Endodermal cell (in vitro differentiated cells): Measurements from ENCODE around the gene SPNS3. TPM values are rescaled to one million over a fixed set of nuclear protein-coding genes. Genes with fewer than 3 reads are reported as not detected.

ENCODE experiments used
- DNase-seq: peaks from one replicate; pipeline ENCODE4 v3.0.0-alpha.2; 2017
- H3K27ac ChIP-seq: 2 replicates; pipeline ENCODE4 v1.5.1; 2013; ENCODE audit warnings: mild to moderate bottlenecking, low read depth, low read length, moderate library complexity
- H3K27me3 ChIP-seq: 2 replicates; pipeline ENCODE4 v1.6.1; 2013; ENCODE audit warnings: mild to moderate bottlenecking, low read length, moderate library complexity; ENCODE audit not compliant: insufficient read depth, control insufficient read depth, poor library complexity, severe bottlenecking
- H3K36me3 ChIP-seq: 2 replicates; pipeline ENCODE4 v1.7.0; 2013; ENCODE audit warnings: mild to moderate bottlenecking, low read length, moderate library complexity; ENCODE audit not compliant: control insufficient read depth, insufficient read depth
- H3K4me1 ChIP-seq: one replicate; pipeline ENCODE4 v1.7.0; 2013; ENCODE audit warnings: low read length; ENCODE audit not compliant: control insufficient read depth, insufficient read depth
- H3K4me3 ChIP-seq: 2 replicates; pipeline ENCODE4 v1.5.1; 2013; ENCODE audit warnings: mild to moderate bottlenecking, low read length, moderate library complexity
- H3K9ac ChIP-seq: 2 replicates; pipeline ENCODE4 v1.6.1; 2013; ENCODE audit warnings: mild to moderate bottlenecking, low read length, moderate library complexity; ENCODE audit not compliant: poor library complexity, severe bottlenecking; ENCODE audit errors: extremely low read depth
- H3K9me3 ChIP-seq: 2 replicates; pipeline ENCODE4 v1.6.1; 2013; ENCODE audit warnings: mild to moderate bottlenecking, low read length, moderate library complexity; ENCODE audit not compliant: control insufficient read depth
- H3K27ac Mint-ChIP-seq: 2 replicates; pipeline ENCODE4 v1.8.0; 2020; ENCODE audit warnings: mixed read lengths
- H3K27me3 Mint-ChIP-seq: 2 replicates; pipeline ENCODE4 v1.8.0; 2021; ENCODE audit warnings: mild to moderate bottlenecking, mixed read lengths; ENCODE audit not compliant: insufficient read depth
- H3K36me3 Mint-ChIP-seq: 2 replicates; pipeline ENCODE4 v1.8.0; 2020; ENCODE audit warnings: low read depth, mixed read lengths
- H3K4me1 Mint-ChIP-seq: 2 replicates; pipeline ENCODE4 v1.8.0; 2020; ENCODE audit warnings: mixed read lengths
- H3K4me3 Mint-ChIP-seq: 2 replicates; pipeline ENCODE4 v1.8.0; 2020; ENCODE audit warnings: mild to moderate bottlenecking, moderate library complexity, mixed read lengths
- H3K9me3 Mint-ChIP-seq: 2 replicates; pipeline ENCODE4 v1.8.0; 2020; ENCODE audit warnings: mild to moderate bottlenecking, mixed read lengths
- WGBS, 2 experiments: methylation state at CpG; one replicate each; pipeline versions ENCODE4 v1.1.5 to v1.1.7; 2013; ENCODE audit warnings: missing lambda C conversion rate in 2 of 2, mixed read lengths in 1 of 2; ENCODE audit not compliant: insufficient coverage in 1 of 2, insufficient read length in 1 of 2; 5-methylcytosine and 5-hydroxymethylcytosine counted together
- total RNA-seq, 2 donors: library from RNA; stranded (reverse); fragmentation: NEBNext Ultra II Directional in 1 of 2; extraction: Animal tissue kit (Norgen Biotek cat#: 25700) in 1 of 2; gene quantifications; 2 replicates in 1 of 2; 3 replicates in 1 of 2; pipeline ENCODE4 v1.2.1, GENCODE V29; 2021
- TF ChIP-seq, protein P1 (sequence below): fragments of 200-600 bp; sonication (generic); conservative IDR thresholded peaks from 2 replicates; pipeline ENCODE4 v1.5.0; 2021; ENCODE audit warnings: antibody characterized with exemption, mild to moderate bottlenecking

Gene SPNS3
- total RNA-seq, 2 donors from 2014 or later: not detected

DNA sequence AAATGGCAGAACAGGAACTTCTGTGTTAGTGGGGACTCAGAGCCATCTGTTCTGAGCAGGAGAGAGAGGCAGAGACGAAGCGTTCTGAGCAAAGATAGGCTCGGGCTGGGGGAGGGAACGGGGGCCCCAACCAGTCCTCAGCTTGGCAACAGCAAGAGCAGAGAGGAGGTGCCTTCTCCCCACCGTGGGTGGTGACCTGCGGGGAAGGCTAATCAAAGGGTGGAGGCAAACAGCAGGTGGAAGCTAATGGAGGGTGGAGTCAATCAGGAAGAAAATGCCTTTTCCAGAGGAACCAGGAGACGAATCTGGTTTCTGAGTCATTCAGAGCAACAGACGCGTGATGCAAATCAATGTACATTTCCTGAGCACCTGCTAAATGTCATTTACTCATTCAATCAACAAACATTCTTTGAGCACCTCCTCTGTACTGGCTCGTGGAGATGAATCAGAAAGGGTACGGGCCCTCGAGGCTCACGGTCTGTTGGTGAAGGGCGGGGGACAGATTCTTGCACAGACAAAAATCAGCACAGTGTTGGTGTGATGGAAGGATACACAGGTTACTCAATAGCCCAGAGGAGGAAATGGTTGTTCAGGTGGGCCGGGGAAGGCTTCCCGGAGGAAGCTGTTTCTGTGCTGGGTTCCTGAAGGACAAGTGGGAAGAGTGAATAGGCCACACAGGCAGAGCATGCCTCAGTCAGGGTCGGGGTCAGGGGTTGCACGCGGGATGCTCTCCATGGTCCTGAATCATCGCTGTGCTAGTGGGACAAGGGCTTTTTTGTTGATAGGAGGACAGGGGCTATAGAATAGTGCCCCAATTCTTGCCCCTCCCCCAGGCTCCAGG, 59.2 kb downstream of the SPNS3 start:
- no peak overlapping the region for H3K27ac ChIP-seq
- no peak overlapping the region for H3K9ac ChIP-seq
- TF ChIP-seq, protein P1, sequence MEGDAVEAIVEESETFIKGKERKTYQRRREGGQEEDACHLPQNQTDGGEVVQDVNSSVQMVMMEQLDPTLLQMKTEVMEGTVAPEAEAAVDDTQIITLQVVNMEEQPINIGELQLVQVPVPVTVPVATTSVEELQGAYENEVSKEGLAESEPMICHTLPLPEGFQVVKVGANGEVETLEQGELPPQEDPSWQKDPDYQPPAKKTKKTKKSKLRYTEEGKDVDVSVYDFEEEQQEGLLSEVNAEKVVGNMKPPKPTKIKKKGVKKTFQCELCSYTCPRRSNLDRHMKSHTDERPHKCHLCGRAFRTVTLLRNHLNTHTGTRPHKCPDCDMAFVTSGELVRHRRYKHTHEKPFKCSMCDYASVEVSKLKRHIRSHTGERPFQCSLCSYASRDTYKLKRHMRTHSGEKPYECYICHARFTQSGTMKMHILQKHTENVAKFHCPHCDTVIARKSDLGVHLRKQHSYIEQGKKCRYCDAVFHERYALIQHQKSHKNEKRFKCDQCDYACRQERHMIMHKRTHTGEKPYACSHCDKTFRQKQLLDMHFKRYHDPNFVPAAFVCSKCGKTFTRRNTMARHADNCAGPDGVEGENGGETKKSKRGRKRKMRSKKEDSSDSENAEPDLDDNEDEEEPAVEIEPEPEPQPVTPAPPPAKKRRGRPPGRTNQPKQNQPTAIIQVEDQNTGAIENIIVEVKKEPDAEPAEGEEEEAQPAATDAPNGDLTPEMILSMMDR: no peak
- H3K9me3 Mint-ChIP-seq: no peaks in the 10 kb centered on the region
- no peaks in the 10 kb centered on the region for H3K4me1 Mint-ChIP-seq
- WGBS, 2 experiments: 62 to 64% methylated on average over 20 of the region's 20 CpGs
- H3K4me3 ChIP-seq: no peak overlapping the region
- H3K36me3 Mint-ChIP-seq: no peaks in the 10 kb centered on the region
- no peaks in the 10 kb centered on the region for H3K36me3 ChIP-seq
- no peaks in the 10 kb centered on the region for H3K4me1 ChIP-seq
- no peak overlapping the region for H3K27ac Mint-ChIP-seq
- no peak overlapping the region for H3K4me3 Mint-ChIP-seq
- H3K27me3 Mint-ChIP-seq: peaks cover 20% of the 10 kb centered on the region
- H3K27me3 ChIP-seq: peaks cover 18% of the 10 kb centered on the region
- DNase-seq: peak; percentile 99
- H3K9me3 ChIP-seq: no peaks in the 10 kb centered on the region

DNA sequence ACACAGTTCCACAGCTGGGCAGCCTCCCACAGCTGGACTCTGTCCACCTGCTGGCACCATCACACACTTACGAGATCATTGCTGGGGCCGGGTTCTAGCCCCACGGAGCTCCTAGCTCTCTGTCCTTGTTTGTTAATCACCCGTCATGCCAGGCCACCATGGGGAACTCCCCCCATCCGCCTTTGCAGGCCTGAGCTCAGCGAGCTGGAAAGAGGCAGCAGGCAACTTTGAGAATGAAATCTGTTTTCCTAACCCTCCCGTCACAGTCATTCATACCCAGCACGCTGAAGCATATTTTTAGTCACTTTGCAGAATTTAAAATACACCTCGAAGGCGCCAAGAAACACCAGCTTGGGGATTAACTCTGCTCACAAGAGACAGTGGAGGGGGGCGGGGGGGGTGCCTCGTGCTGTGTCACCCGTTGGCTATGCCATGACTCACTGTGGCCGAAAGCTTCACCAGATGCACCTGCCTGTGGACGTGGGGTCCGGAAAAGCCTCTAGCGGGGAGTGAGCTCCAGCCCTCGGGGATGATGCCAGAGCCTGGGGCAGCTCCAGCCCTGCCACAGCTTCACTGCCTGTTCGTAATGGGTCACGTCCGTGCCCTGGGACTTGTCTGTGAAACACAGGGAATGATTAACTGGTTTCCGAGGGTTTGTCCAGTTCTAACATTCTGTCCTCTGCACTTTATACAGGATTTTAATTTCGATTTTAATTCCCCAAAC, 63.5 kb downstream of the SPNS3 start:
- Histone ChIP-seq H3K36me3 (no peaks in the 10 kb centered on the region), H3K9me3 (no peaks in the 10 kb centered on the region), H3K27ac (no peak overlapping the region), H3K4me1 (no peaks in the 10 kb centered on the region), H3K4me3 (no peak overlapping the region), H3K27me3 (peaks cover 52% of the 10 kb centered on the region), H3K9ac (no peak overlapping the region)
- Mint-ChIP-seq H3K36me3 (no peaks in the 10 kb centered on the region), H3K9me3 (no peaks in the 10 kb centered on the region), H3K27me3 (peaks cover 52% of the 10 kb centered on the region), H3K27ac (no peak overlapping the region), H3K4me3 (no peak overlapping the region), H3K4me1 (peaks cover 4% of the 10 kb centered on the region)
- no peak for DNase-seq
- TF ChIP-seq, protein P1: no peak
- WGBS, 2 experiments: 58 to 70% methylated on average over 19 to 22 of the region's 23 CpGs

GRCh38 chr17:4498461-4499397, 65.0 kb downstream of the SPNS3 start, which contains the start of gene SPNS2:
Gene SPNS2, plus strand, starts transcription at chr17:4498881. Its CDS starts 167 bp downstream, at chr17:4499048.
- Mint-ChIP-seq H3K36me3 (no peaks in the 10 kb centered on the region), H3K27me3 (peaks cover 57% of the 10 kb centered on the region), H3K9me3 (no peaks in the 10 kb centered on the region), H3K4me3 (peak within 1 kb of the TSS; percentile 57), H3K4me1 (peaks cover 7% of the 10 kb centered on the region), H3K27ac (no peak within 1 kb of the TSS)
- H3K36me3 ChIP-seq: no peaks in the 10 kb centered on the region
- no peak within 1 kb of the TSS for H3K27ac ChIP-seq
- H3K9me3 ChIP-seq: no peaks in the 10 kb centered on the region
- no peak within 1 kb of the TSS for H3K4me3 ChIP-seq
- DNase-seq: peak; percentile 92
- WGBS, 2 experiments: 0 to 1% methylated on average over 4 to 117 of the region's 117 CpGs
- no peaks in the 10 kb centered on the region for H3K4me1 ChIP-seq
- peaks cover 52% of the 10 kb centered on the region for H3K27me3 ChIP-seq
- TF ChIP-seq, protein P1: no peak
- no peak within 1 kb of the TSS for H3K9ac ChIP-seq
